Measurements from ENCODE around the gene AHCYL1.
A peak's percentile ranks its signal among the peaks of the same experiment; 100 is the strongest.

The AHCYL1 gene

GRCh38 chr1:109977225-109977624, 7.3 kb upstream of the AHCYL1 start:
- no peak for DNase-seq

GRCh38 chr1:109977657-109978378, 6.7 kb upstream of the AHCYL1 start:
- no peak for DNase-seq

GRCh38 chr1:109978761-109979488, 5.6 kb upstream of the AHCYL1 start:
- no peak for DNase-seq

- DNase-seq: no peak
Observed at GRCh38 chr1:109979489-109980091, 5.0 kb upstream of the AHCYL1 start.

GRCh38 chr1:109980324-109981003, 4.1 kb upstream of the AHCYL1 start:
- no peak for DNase-seq

GRCh38 chr1:109981004-109981335, 3.6 kb upstream of the AHCYL1 start:
- no peak for DNase-seq

GRCh38 chr1:109983380-109984189, 980 bp upstream of the AHCYL1 start:
- no peak for DNase-seq

GRCh38 chr1:109984190-109984455, 442 bp upstream of the AHCYL1 start:
- no peak for DNase-seq

- DNase-seq: no peak
Observed at GRCh38 chr1:109985247-109986053, 885 bp downstream of the AHCYL1 start.

GRCh38 chr1:109986054-109986444, 1.5 kb downstream of the AHCYL1 start:
- no peak for DNase-seq

- no peak for DNase-seq
Observed at GRCh38 chr1:109988349-109988914, 3.9 kb downstream of the AHCYL1 start.

GRCh38 chr1:109989506-109990301, 5.1 kb downstream of the AHCYL1 start:
- no peak for DNase-seq

GRCh38 chr1:109990302-109990653, 5.7 kb downstream of the AHCYL1 start:
- no peak for DNase-seq

- DNase-seq: no peak
Observed at GRCh38 chr1:109991400-109991925, 6.9 kb downstream of the AHCYL1 start.

- DNase-seq: peak; percentile 33
Observed at GRCh38 chr1:109993885-109994284, 9.3 kb downstream of the AHCYL1 start.

- DNase-seq: no peak
Observed at GRCh38 chr1:109994654-109995053, 10.1 kb downstream of the AHCYL1 start.

GRCh38 chr1:109995536-109995935, 11.0 kb downstream of the AHCYL1 start:
- DNase-seq: no peak

- no peak for DNase-seq
Observed at GRCh38 chr1:109996476-109996875, 11.9 kb downstream of the AHCYL1 start.

GRCh38 chr1:109997204-109997866, 12.8 kb downstream of the AHCYL1 start:
- no peak for DNase-seq

- DNase-seq: no peak
Observed at GRCh38 chr1:109997867-109998229, 13.3 kb downstream of the AHCYL1 start.
